HG03558 (cell line): ENCODE measurements around the gene EN2.

Experiments
- ATAC-seq: cut with Tn5 transposase; IDR thresholded peaks from one replicate; pipeline ENCODE4 v1.9.1; 2021; ENCODE audit warnings: moderate number of reproducible peaks; ENCODE audit not compliant: unreplicated experiment; ENCODE audit errors: extremely low read depth

Gene EN2

GRCh38 chr7:155449869-155450557 is 7.9 kb upstream of the EN2 start:
- ATAC-seq = no peak

- ATAC-seq = no peak
Measured at GRCh38 chr7:155450558-155450969, 7.4 kb upstream of the EN2 start.

- no peak for ATAC-seq
Measured at GRCh38 chr7:155450970-155451801, 6.7 kb upstream of the EN2 start.

GRCh38 chr7:155451840-155452239 is 6.1 kb upstream of the EN2 start:
- no peak for ATAC-seq

- no peak for ATAC-seq
Measured at GRCh38 chr7:155452505-155453295, 5.2 kb upstream of the EN2 start.

- ATAC-seq = no peak
Measured at GRCh38 chr7:155453296-155454182, 4.4 kb upstream of the EN2 start.

- ATAC-seq = no peak
Measured at GRCh38 chr7:155454183-155455112, 3.5 kb upstream of the EN2 start.

GRCh38 chr7:155455132-155455693 is 2.7 kb upstream of the EN2 start:
- no peak for ATAC-seq

- ATAC-seq = no peak
Measured at GRCh38 chr7:155455776-155456737, 1.9 kb upstream of the EN2 start.

GRCh38 chr7:155456738-155457543 is 988 bp upstream of the EN2 start:
- ATAC-seq = no peak

- ATAC-seq = no peak
Measured at GRCh38 chr7:155457544-155458110, 302 bp upstream of the EN2 start.

- ATAC-seq = no peak
Measured at GRCh38 chr7:155458878-155459699, 1.2 kb downstream of the EN2 start.

GRCh38 chr7:155459700-155460461 is 2.0 kb downstream of the EN2 start:
- ATAC-seq = no peak

- no peak for ATAC-seq
Measured at GRCh38 chr7:155460926-155461613, 3.1 kb downstream of the EN2 start.
